Psoas muscle (tissue), 8 donors: ENCODE measurements around the gene XAF1. TPM values are rescaled to one million over a fixed set of nuclear protein-coding genes. Genes with fewer than 3 reads are reported as not detected.

Experiments
- ATAC-seq, 4 donors: fragments of 200-7000 bp; cut with Tn5 transposase; one replicate each; pipeline ENCODE4 v1.9.1; 2020; ENCODE audit warnings: moderate library complexity in 3 of 4, mild to moderate bottlenecking in 2 of 4
- DNase-seq, 2 donors: peaks; one replicate each; pipeline ENCODE4 v3.0.0-alpha.2; 2020
- H3K27ac ChIP-seq: fragments of 200-600 bp; one replicate; pipeline ENCODE4 v1.8.0; 2022
- H3K27me3 ChIP-seq, 3 donors: fragments of 200-600 bp in 1 of 3; one replicate each; pipeline versions ENCODE4 v1.6.1 to v1.8.0; 2013 to 2022; ENCODE audit warnings: low read length in 2 of 3, mild to moderate bottlenecking in 2 of 3, moderate library complexity in 1 of 3; ENCODE audit not compliant: insufficient read depth in 3 of 3
- H3K36me3 ChIP-seq, 2 donors: fragments of 200-600 bp in 1 of 2; one replicate each; pipeline versions ENCODE4 v1.6.1 to v1.8.0; 2013 to 2022; ENCODE audit warnings: low read depth in 1 of 2, mild to moderate bottlenecking in 1 of 2, moderate library complexity in 1 of 2; ENCODE audit not compliant: insufficient read depth in 1 of 2
- H3K4me1 ChIP-seq: fragments of 200-600 bp; one replicate; pipeline ENCODE4 v1.8.0; 2022
- H3K4me3 ChIP-seq: fragments of 200-600 bp; one replicate; pipeline ENCODE4 v1.8.0; 2022; ENCODE audit warnings: mild to moderate bottlenecking
- H3K9me3 ChIP-seq: fragments of 200-600 bp; one replicate; pipeline ENCODE4 v1.8.0; 2022
- CTCF ChIP-seq: fragments of 200-600 bp; IDR thresholded peaks from one replicate; pipeline ENCODE4 v1.8.0; 2022; ENCODE audit warnings: antibody characterized with exemption
- WGBS, 3 donors: extraction: QIAGEN DNeasy Blood & Tissue Kit; methylation state at CpG; one replicate each; pipeline versions ENCODE4 v1.1.6 to v1.1.7; 2013; 5-methylcytosine and 5-hydroxymethylcytosine counted together
- intact Hi-C, 2 donors: fragments of 100-400 bp; cut with DNase I; formaldehyde crosslinking; loops; one replicate each; pipeline versions ENCODE4 v1.11.0 to v1.14.2; 2022
- polyA plus RNA-seq, 3 donors: library from polyadenylated mRNA; stranded (reverse); fragments of 200-250 nt; gene quantifications; one replicate each; pipeline ENCODE4 v1.2.3, GENCODE V29; 2013
- total RNA-seq, 4 donors: library from RNA; stranded (reverse); fragmentation: NEBNext Ultra II Directional in 2 of 4; extraction: Animal tissue kit (Norgen Biotek cat#: 25700) in 2 of 4; gene quantifications; one replicate each; pipeline versions ENCODE4 v1.2.1 to v1.2.4, GENCODE V29; 2021 to 2023
- donor health status: healthy with polysubstance abuse.
- donor health status: DM: no; HTN: no; CAD: no; lungs with moderate emphysema.
- donor health status: Bipolar disorder and iron deficiency.
- donor health status: healthy.
- donor health status: DM: yes; HTN: yes; CAD: no.
- donor health status: DM: no; HTN: no; CAD: no.
- donor health status: DM: no; HTN: no; CAD: no.
- donor health status: DM: yes; HTN: yes; CAD: no.

XAF1 gene
- total and polyA plus RNA-seq, 7 donors = 3.7 to 14.0 (median 7.4) TPM

DNA sequence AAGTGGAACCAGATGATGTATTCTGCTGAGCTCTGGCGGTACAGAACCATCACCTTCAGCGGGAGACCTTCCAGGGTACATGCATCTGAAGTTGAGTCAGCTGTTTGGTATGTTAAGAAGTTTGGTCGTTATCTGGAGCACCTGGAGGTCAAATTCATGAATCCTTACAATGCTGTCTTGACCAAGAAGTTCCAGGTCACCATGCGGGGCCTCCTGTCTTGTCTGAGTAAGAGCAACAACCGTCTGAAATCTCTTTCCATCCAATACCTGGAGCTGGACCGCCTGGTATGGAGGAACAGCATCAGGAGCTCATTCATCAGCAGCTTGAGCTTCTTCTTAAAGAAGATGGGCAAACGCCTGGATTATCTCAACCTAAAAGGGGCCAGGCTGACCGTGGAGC is 24.2 kb downstream of the XAF1 start:
- no peaks in the 10 kb centered on the region for H3K4me1 ChIP-seq
- no peak for TF ChIP-seq CTCF
- DNase-seq (no peak), ATAC-seq (no peak)
- no peak overlapping the region for H3K4me3 ChIP-seq
- H3K27ac ChIP-seq = no peak overlapping the region
- H3K9me3 ChIP-seq = no peaks in the 10 kb centered on the region
- intact Hi-C loops = no loop called here
- H3K27me3 ChIP-seq = peaks cover 0 to 35% (median 12%) of the 10 kb centered on the region in 3 donors
- no peaks in the 10 kb centered on the region for H3K36me3 ChIP-seq
- 74 to 81% (median 78%) methylated on average over 8 of the region's 8 CpGs for WGBS, 3 donors

- no peak for TF ChIP-seq CTCF
- DNase-seq (no peak), ATAC-seq (no peak)
- WGBS, 3 donors = 63 to 69% (median 64%) methylated on average over 3 of the region's 3 CpGs
- Histone ChIP-seq H3K4me1 (no peaks in the 10 kb centered on the region), H3K27ac (no peak overlapping the region), H3K27me3 (peaks cover 0 to 30% (median 12%) of the 10 kb centered on the region in 3 donors), H3K4me3 (no peak overlapping the region), H3K9me3 (no peaks in the 10 kb centered on the region), H3K36me3 (no peaks in the 10 kb centered on the region)
- intact Hi-C loops = no loop called here
Observed at GRCh38 chr17:6780886-6781285, 25.0 kb downstream of the XAF1 start.

- no peak for DNase-seq
- no peak for TF ChIP-seq CTCF
- Histone ChIP-seq H3K4me1 (no peaks in the 10 kb centered on the region), H3K9me3 (no peaks in the 10 kb centered on the region), H3K27me3 (peaks cover 0 to 18% (median 6%) of the 10 kb centered on the region in 3 donors), H3K4me3 (no peak overlapping the region), H3K36me3 (no peaks in the 10 kb centered on the region), H3K27ac (no peak overlapping the region)
- intact Hi-C loops = no loop called here
- WGBS, 3 donors = 88 to 93% (median 91%) methylated on average over 4 of the region's 4 CpGs
- no peak for ATAC-seq
Observed at GRCh38 chr17:6782244-6782643, 26.4 kb downstream of the XAF1 start.

GRCh38 chr17:6786618-6787017 is 30.8 kb downstream of the XAF1 start:
- no peaks in the 10 kb centered on the region for H3K4me1 ChIP-seq
- no peaks in the 10 kb centered on the region for H3K9me3 ChIP-seq
- H3K4me3 ChIP-seq = no peak overlapping the region
- H3K27me3 ChIP-seq = peaks cover 0 to 22% (median 0%) of the 10 kb centered on the region in 3 donors
- ATAC-seq (no peak), DNase-seq (no peak)
- intact Hi-C loops = no loop called here
- WGBS, 3 donors = 65 to 67% (median 65%) methylated on average over 8 of the region's 8 CpGs
- no peak for TF ChIP-seq CTCF
- H3K36me3 ChIP-seq = no peaks in the 10 kb centered on the region
- H3K27ac ChIP-seq = no peak overlapping the region

DNA sequence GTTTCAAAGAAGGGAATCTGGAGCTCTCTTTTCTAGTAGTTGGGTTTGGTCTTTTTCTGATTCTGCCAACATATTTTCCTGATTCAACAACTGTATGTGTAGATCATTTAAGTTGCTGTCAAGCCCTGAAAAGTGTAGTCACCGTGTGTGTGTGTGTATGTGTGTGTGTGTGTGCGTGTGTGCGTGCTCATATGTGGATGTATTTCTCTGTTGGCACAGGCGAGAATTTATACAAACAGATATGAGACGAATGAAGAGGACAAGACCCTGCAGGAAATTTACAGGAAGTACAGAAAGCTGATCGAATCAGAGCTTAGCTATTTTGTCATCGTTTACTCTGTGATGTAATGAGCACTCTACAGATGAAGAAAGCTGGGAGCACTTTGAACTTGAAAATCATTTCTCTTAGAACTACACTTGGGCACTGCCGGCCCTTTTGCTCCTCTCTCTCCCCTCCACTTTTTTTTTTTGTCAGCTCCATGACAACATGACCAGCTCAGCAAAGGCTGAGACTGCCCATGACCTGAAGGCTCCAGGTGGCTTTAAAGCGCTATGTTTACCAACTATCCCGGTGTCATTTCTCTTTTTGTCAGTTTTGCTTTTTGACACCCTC is 31.3 kb downstream of the XAF1 start:
- H3K9me3 ChIP-seq = no peaks in the 10 kb centered on the region
- 62 to 69% (median 69%) methylated on average over 10 of the region's 10 CpGs for WGBS, 3 donors
- peaks cover 0 to 19% (median 0%) of the 10 kb centered on the region in 3 donors for H3K27me3 ChIP-seq
- intact Hi-C loops = no loop called here
- no peak for ATAC-seq
- no peaks in the 10 kb centered on the region for H3K36me3 ChIP-seq
- H3K4me1 ChIP-seq = no peaks in the 10 kb centered on the region
- no peak for DNase-seq
- no peak overlapping the region for H3K4me3 ChIP-seq
- TF ChIP-seq CTCF = no peak
- no peak overlapping the region for H3K27ac ChIP-seq
